ENCODE measurements around the gene FAM184A. TPM values are rescaled to one million over a fixed set of nuclear protein-coding genes. Genes with fewer than 3 reads are reported as not detected.
"Not testable (repeated sequence)": the region's sequence is repeated elsewhere in the genome, so short reads cannot be mapped to it uniquely, and the experiment has no call there.

Gene FAM184A
- total and polyA plus RNA-seq, 2 experiments from 2014 or later: 4.8 to 13.7 TPM

GRCh38 chr6:119105282-119105681 is 26.8 kb upstream of the FAM184A start:
- H3K27me3 ChIP-seq: no peaks in the 10 kb centered on the region
- H3K27ac ChIP-seq: no peak overlapping the region
- H3K4me3 ChIP-seq: no peak overlapping the region
- TF ChIP-seq CTCF (IDR thresholded peaks at IDR 0.05; ENCODE audit: low read depth, low read length): no peak
- no peak for DNase-seq (ENCODE audit: low read depth in 1 of 2, low spot score in 1 of 2)
- H3K4me1 ChIP-seq (ENCODE audit: low read depth): no peaks in the 10 kb centered on the region
- H3K36me3 ChIP-seq: no peaks in the 10 kb centered on the region
- H3K9me3 ChIP-seq (ENCODE audit: low read depth): no peaks in the 10 kb centered on the region

GRCh38 chr6:119102901-119103300 is 24.4 kb upstream of the FAM184A start:
- no peak for DNase-seq (ENCODE audit: low read depth in 1 of 2, low spot score in 1 of 2)
- Histone ChIP-seq H3K36me3 (no peaks in the 10 kb centered on the region), H3K4me3 (no peak overlapping the region), H3K9me3 (ENCODE audit: low read depth) (no peaks in the 10 kb centered on the region), H3K27ac (no peak overlapping the region), H3K27me3 (no peaks in the 10 kb centered on the region), H3K4me1 (ENCODE audit: low read depth) (no peaks in the 10 kb centered on the region)
- no peak for TF ChIP-seq CTCF (IDR thresholded peaks at IDR 0.05; ENCODE audit: low read depth, low read length)

- TF ChIP-seq CTCF (IDR thresholded peaks at IDR 0.05; ENCODE audit: low read depth, low read length): no peak
- Histone ChIP-seq H3K27ac (no peak overlapping the region), H3K4me1 (ENCODE audit: low read depth) (no peaks in the 10 kb centered on the region), H3K36me3 (no peaks in the 10 kb centered on the region), H3K27me3 (no peaks in the 10 kb centered on the region), H3K9me3 (ENCODE audit: low read depth) (no peaks in the 10 kb centered on the region), H3K4me3 (no peak overlapping the region)
- DNase-seq (ENCODE audit: low read depth in 1 of 2, low spot score in 1 of 2): no peak
Observed at GRCh38 chr6:119100115-119100514, 21.7 kb upstream of the FAM184A start.

- not testable (repeated sequence) for H3K27me3 ChIP-seq; H3K9me3 ChIP-seq (ENCODE audit: low read depth); H3K27ac ChIP-seq; H3K4me3 ChIP-seq; H3K36me3 ChIP-seq; DNase-seq (ENCODE audit: low read depth in 1 of 2, low spot score in 1 of 2); H3K4me1 ChIP-seq (ENCODE audit: low read depth)
Observed at GRCh38 chr6:119097815-119098361, 19.4 kb upstream of the FAM184A start.

- no peaks in the 10 kb centered on the region for H3K27me3 ChIP-seq
- no peak overlapping the region for H3K27ac ChIP-seq
- no peaks in the 10 kb centered on the region for H3K4me1 ChIP-seq (ENCODE audit: low read depth)
- H3K9me3 ChIP-seq (ENCODE audit: low read depth): no peaks in the 10 kb centered on the region
- no peak overlapping the region for H3K4me3 ChIP-seq
- no peaks in the 10 kb centered on the region for H3K36me3 ChIP-seq
- no peak for TF ChIP-seq CTCF (IDR thresholded peaks at IDR 0.05; ENCODE audit: low read depth, low read length)
- peak in 1 of 2 donors; percentile 89 for DNase-seq (ENCODE audit: low read depth in 1 of 2, low spot score in 1 of 2)
Observed at GRCh38 chr6:119096721-119097565, 18.5 kb upstream of the FAM184A start.

- Histone ChIP-seq H3K27ac (no peak overlapping the region), H3K4me3 (no peak overlapping the region), H3K36me3 (no peaks in the 10 kb centered on the region), H3K9me3 (ENCODE audit: low read depth) (no peaks in the 10 kb centered on the region), H3K4me1 (ENCODE audit: low read depth) (no peaks in the 10 kb centered on the region), H3K27me3 (no peaks in the 10 kb centered on the region)
- DNase-seq (ENCODE audit: low read depth in 1 of 2, low spot score in 1 of 2): peak; percentile 5 to 46
- no peak for TF ChIP-seq CTCF (IDR thresholded peaks at IDR 0.05; ENCODE audit: low read depth, low read length)
Observed at GRCh38 chr6:119090256-119090655, 11.8 kb upstream of the FAM184A start.
